Activated T-cell treated with anti-CD3 and anti-CD28 coated beads, Interleukin-2, amount 50 U/mL, for 1 hour (primary cell): ENCODE data around the gene XYLT2.
A peak's percentile ranks its signal among the peaks of the same experiment; 100 is the strongest.
"Not testable (repeated sequence)": the region's sequence is repeated elsewhere in the genome, so short reads cannot be mapped to it uniquely, and the experiment has no call there.

Experiments
- DNase-seq: peaks from one replicate; pipeline ENCODE4 v3.0.0-alpha.2; 2020

XYLT2 gene

GRCh38 chr17:50322271-50322670 is 23.7 kb upstream of the XYLT2 start:
- no peak for DNase-seq

- no peak for DNase-seq
Measured at GRCh38 chr17:50323060-50323459, 22.9 kb upstream of the XYLT2 start.

GRCh38 chr17:50325906-50326305 is 20.0 kb upstream of the XYLT2 start:
- no peak for DNase-seq

- no peak for DNase-seq
Measured at GRCh38 chr17:50326831-50327364, 19.0 kb upstream of the XYLT2 start.

- no peak for DNase-seq
Measured at GRCh38 chr17:50328363-50329325, 17.3 kb upstream of the XYLT2 start.

DNA sequence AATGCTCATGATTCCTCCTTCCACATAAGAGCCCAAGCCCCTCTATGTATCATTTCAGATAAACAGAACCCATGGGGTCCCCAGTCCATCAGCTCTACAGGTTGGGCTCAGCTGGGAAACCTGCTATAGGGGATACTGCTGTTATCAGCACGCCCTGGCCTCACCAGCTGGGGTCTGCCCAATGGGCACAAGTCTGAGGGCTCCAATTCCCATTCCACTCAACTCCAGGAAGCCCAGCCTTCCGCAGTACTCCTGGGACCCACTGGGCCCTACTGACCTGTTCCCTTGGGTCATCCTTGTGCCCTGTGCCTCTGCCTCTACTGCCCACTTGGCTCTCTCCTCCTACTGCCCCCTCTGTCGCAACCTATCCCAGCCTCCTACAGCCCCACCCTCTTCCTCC is 16.2 kb upstream of the XYLT2 start:
- DNase-seq, result no peak

DNA sequence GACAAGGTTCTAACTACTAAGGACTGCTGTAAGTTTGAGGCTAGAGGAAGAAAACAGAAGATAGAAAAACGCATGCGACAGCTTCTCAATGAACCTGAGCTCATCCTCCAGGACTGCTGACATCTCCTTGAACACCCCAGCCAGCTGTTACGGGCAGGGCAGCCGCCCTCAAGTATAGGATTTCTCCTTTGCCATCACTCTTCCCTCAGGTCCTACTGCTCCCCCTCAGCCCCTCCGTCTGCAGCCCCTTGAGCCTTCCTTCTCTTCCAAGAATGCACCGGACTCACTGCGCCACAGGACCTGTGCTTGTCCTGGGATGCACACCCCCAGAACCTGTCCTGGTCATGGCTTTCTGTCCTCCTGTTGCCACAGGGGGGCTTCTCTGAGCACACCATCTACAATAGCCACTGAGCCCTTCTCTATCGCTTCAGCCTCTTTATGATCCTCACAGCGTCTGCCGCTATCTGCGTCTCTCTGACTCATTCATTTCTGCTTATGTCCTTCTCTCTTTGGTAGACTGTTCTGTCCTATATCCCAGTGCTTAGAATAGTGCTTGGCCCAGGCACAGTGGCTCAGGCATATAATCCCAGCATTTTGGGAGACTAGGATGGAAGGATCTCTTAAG is 15.7 kb upstream of the XYLT2 start:
- DNase-seq, result no peak

GRCh38 chr17:50331085-50331791 is 14.7 kb upstream of the XYLT2 start:
- no peak for DNase-seq

DNA sequence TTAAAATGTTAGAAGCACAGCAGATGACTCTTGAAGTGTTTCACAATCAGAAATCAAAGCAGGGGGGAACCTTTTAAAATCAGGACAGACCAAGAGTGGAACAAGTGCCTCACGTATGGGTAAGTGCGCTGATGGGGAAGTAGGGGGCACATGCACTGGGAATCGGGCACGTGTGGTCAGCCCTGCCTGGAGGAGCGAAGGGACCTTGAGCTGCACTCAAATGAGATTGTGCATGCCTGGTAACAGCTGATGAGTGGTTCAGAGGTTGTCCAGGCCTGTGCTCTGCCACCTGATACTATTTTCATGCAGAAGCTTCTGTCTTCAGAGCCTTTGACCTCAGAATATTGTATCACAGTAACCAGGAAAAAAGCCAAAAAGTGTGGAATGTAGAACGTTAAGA is 13.7 kb upstream of the XYLT2 start:
- DNase-seq, result no peak

GRCh38 chr17:50333291-50334057 is 12.5 kb upstream of the XYLT2 start:
- DNase-seq, result not testable (repeated sequence)

DNA sequence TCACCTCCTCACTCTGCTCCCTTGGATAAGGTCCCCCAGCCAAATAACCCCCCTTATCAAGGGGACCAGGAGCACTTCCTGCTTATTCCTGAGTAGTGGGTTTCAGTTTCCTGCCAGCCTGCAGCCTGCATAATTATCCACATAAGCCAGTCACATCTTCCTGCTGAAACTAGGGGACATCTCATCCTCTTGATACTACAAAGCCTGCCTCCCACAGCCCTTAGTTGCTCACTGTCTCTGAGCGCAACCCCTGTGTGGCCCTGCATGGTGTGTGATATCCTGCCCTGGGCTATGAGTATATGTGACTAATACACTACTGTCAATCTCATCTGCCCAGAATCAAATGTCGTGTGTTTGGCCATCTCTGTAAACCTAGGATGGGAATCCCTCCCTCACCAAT is 8.0 kb upstream of the XYLT2 start:
- no peak for DNase-seq

- DNase-seq, result no peak
Measured at GRCh38 chr17:50338645-50339044, 7.3 kb upstream of the XYLT2 start.

GRCh38 chr17:50339381-50339780 is 6.5 kb upstream of the XYLT2 start:
- no peak for DNase-seq

GRCh38 chr17:50344731-50345365 is 1.1 kb upstream of the XYLT2 start:
- peak; percentile 19 for DNase-seq

- DNase-seq, result no peak
Measured at GRCh38 chr17:50346313-50347116, 589 bp downstream of the XYLT2 start.

DNA sequence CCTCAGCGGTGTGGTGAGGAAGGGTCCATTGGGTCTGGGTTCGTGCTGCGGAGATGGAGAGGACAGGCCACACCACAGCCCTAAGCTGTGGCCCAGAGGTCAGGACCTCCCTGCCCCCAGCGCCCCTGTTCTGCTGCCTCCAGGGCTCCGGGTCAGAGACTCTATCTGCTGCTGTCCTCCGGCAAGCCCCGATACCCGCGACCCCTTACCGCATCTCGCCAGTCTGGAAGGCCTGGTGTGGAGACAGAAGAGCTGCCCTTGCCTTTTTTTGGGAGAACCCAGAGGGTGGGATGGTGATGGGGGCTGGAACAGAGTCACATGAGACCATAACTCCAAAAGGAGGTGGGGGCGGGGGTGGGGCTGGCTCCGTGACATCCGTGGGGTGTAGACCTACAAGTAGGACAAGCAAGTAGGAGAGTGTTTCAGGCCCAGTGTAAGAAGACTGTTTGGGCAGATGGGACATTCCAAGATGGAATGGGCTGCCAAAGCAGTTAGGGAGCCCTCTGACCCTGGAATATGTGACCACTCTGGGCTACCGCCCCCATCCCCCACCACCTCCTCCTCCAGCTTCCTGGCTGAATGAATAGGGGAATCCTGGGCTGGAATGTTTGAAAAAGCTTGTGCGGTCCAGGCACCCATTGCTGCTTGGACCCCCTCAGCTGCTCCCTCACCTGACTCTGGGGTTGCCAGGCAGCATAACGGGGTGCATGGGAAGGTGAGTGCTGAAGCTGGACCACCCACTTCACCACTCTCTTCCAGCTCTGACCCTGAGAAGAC is 1.4 kb downstream of the XYLT2 start:
- peak; percentile 20 for DNase-seq

DNA sequence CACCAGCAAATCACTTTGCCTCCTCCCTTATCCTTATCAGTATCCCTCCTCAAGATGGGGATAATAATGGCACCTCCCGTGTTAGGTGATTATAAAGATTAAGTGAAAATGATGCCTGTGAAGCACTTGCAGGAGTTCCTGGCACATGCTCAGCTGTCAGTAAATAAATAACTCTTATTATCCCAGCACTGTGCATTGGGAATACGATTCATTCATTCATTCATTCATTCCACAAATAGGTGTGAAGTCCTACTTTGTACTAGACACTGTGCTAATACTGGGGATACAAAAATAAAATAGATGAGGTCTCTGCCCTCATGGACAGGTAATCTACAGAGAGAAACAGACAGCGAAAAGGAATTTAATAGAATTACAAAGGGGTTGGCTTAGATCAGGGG is 2.0 kb downstream of the XYLT2 start:
- no peak for DNase-seq

DNA sequence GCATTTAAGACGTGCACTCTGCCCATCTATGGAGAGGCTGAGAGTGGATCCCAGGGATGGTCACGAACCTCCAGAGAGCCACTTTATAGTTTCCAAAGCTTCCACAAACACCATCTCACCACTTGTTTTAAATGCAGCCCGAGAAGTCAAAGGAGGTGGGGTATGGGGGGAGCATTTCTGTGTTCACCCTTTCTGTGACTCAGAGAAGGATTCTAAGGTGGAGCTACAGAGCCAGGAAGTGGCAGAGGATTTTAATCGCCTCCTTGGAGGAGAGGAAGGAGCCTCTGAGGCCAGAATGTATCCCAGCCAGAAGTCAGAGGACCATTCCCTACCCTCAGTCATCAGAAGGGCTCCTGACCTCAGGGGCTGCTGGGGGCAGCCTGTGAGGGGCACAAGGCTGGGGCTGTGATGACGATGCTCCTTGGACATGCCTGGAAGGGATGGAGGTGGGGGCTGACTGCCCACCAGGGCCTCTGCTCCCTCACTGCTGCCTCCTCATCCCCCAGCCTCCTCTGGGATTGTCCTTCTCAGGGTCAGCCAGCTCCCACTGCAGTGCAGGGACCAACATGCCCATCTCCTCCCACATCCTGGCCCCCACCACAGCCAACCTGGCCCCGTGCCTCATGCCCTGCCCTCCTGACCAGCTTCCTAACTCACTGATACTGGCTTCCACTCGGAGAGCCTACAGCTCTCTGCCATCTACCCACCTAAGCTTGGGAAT is 2.8 kb downstream of the XYLT2 start:
- DNase-seq, result peak; percentile 8

GRCh38 chr17:50349243-50349600 is 3.3 kb downstream of the XYLT2 start:
- DNase-seq, result peak; percentile 12

- DNase-seq, result peak; percentile 2
Measured at GRCh38 chr17:50350733-50351132, 4.8 kb downstream of the XYLT2 start.
